GM18499 (cell line): Measurements from ENCODE around the gene MAGEA3.
"Not testable (repeated sequence)": the region's sequence is repeated elsewhere in the genome, so short reads cannot be mapped to it uniquely, and the experiment has no call there.

ENCODE experiments used
- ATAC-seq: cut with Tn5 transposase; IDR thresholded peaks from one replicate; pipeline ENCODE4 v1.9.1; 2021; ENCODE audit warnings: moderate number of reproducible peaks; ENCODE audit not compliant: insufficient read depth, unreplicated experiment

The MAGEA3 gene

DNA sequence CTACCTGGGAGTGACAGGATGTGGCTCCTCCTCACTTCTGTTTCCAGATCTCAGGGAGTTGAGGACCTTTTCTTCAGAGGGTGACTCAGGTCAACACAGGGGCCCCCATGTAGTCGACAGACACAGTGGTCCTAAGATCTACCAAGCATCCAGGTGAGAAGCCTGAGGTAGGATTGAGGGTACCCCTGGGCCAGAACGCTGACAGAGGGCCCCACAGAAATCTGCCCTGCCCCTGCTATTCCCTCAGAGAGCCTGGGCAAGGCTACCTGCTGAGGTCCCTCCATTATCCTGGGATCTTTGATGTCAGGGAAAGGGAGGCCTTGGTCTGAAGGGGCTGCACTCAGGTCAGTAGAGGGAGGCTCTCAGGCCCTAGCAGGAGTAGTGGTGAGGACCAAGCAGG, 36.5 kb downstream of the MAGEA3 start:
- no peak for ATAC-seq

DNA sequence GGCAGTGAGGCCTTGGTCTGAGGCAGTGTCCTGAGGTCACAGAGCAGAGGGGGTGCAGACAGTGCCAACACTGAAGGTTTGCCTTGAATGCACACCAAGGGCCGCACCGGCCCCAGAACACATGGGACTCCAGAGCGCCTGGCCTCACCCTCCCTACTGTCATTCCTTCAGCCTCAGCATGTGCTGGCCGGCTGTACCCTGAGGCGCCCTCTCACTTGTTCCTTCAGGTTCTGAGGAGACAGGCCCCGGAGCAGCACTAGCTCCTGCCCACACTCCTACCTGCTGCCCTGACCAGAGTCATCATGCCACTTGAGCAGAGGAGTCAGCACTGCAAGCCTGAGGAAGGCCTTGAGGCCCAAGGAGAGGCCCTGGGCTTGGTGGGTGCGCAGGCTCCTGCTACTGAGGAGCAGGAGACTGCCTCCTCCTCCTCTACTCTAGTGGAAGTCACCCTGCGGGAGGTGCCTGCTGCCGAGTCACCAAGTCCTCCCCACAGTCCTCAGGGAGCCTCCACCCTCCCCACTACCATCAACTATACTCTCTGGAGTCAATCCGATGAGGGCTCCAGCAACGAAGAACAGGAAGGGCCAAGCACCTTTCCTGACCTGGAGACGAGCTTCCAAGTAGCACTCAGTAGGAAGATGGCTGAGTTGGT, 37.4 kb downstream of the MAGEA3 start:
- no peak for ATAC-seq

DNA sequence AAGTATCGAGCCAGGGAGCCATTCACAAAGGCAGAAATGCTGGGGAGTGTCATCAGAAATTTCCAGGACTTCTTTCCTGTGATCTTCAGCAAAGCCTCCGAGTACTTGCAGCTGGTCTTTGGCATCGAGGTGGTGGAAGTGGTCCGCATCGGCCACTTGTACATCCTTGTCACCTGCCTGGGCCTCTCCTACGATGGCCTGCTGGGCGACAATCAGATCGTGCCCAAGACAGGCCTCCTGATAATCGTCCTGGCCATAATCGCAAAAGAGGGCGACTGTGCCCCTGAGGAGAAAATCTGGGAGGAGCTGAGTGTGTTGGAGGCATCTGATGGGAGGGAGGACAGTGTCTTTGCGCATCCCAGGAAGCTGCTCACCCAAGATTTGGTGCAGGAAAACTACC, 37.9 kb downstream of the MAGEA3 start:
- ATAC-seq, result not testable (repeated sequence)

GRCh38 chrX:152738560-152738959, 40.0 kb downstream of the MAGEA3 start:
- no peak for ATAC-seq
